Jurkat, Clone E6-1 (cell line): ENCODE data around the gene FGF1.

Experiments used
- DNase-seq: peaks from one replicate; pipeline ENCODE4 v3.0.0-alpha.2; 2011; ENCODE audit warnings: low read depth, low spot score
- H3K4me3 ChIP-seq: 2 replicates; pipeline ENCODE4 v1.5.1; 2011; ENCODE audit warnings: mild to moderate bottlenecking, low read length, control low read depth, moderate library complexity

FGF1 gene

DNA sequence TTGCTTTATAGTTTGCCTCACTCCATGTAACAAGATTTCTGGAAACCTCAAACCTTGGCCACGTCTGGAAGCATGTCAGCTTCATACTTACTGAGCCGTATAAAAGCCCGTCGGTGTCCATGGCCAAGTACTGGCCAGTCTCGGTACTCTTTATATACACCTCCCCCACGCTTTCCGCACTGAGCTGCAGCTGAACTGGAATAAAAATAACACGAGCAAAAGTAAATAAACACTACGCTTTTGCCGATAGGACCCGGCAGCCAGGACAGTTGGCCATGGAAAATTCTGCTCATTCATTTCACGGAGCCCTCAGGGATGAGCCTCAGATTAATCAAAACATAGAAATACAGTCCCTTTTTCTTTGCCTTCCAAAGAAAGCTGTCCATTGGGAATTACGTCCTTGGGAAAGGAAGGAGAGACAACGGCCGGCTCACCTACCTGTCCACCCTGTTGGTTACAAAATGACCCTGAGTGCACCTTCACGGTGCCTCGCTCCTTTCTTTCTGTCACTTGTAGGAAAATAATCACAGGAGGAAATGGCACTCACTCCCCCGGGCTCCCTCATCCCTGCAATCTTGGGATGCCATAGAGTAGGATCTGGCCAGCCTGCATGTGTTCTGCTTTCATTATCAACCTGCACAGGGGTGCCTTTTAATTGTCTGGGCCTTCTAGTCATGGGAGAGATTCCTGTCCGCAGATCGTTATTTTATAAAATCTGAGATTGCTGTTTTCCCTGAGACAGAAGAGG is 85.1 kb downstream of the FGF1 start:
- H3K4me3 ChIP-seq = no peak overlapping the region

DNA sequence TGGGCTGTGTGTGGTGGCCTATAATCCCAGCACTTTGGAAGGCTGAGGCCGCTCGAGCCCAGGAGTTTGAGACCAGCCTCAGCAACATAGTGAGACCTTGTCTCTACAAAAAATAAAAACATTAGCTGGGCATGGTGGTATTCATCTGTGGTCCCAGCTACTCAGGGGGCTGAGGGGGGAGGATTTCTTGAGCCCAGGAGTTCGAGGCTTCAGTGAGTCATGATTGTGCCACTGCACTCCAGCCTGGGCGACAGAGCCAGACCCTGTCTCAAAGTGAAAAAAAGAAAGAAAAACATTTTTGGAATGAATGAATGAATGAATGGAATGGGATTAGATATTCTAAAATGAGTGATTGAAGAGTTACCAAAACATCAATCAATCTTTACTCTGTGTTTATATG is 85.8 kb downstream of the FGF1 start:
- DNase-seq = no peak
- H3K4me3 ChIP-seq = no peak overlapping the region

More for the DNA sequence above, 85.1 kb downstream of the FGF1 start:
- no peak for DNase-seq

DNA sequence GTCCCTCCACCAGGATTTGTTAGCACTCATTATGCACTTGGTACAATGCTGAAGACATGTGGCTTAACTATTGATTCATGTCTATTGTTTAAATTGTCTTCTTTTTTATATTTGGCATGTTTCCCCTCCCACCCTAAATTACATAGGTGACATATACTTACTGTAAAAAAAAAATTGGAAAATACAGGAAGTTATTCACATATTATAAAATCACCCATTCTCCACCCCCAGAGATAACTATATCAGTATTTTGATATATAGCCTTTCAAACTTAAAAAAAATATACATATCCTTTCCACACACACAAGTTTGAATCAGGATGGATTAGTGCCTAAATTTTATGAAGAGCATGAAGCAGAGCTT is 87.6 kb downstream of the FGF1 start:
- H3K4me3 ChIP-seq = no peak overlapping the region
- no peak for DNase-seq

DNA sequence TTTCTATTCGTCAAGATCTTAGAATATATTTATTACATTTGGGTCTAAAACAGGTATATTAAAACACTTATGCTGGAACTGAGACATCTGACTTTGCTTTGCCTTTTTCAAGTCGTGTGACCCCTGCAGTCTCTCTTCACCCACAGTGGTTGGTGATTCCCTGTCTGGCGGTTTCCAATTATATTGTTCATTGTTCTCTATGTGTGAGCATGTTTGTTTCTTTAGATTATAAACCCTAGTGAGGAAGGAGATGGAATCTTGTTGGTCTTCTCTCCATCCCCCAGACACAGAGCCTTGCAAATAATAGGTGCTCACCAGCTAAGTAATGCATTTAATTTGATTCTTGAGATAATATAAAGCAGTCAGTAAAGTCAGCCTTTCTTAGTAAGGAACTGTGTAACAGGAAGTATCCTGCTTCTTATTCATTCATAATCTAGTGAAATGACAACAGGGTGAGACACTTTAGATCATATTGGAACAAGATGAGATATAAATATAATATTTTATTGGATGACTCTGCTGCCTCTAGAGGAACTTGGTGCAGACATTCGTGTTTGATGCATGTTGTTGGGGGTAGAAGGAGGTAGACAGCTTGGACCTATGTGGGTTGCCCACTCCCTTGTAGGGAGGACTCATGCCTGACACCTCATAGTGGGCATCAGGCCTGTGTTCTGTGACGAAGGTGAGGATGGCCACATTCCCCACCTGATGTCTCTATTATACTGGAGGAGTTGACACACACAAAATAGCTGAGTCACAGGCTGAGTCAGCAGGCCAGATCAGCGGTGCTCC is 88.1 kb downstream of the FGF1 start:
- H3K4me3 ChIP-seq = no peak overlapping the region
- DNase-seq = no peak

DNA sequence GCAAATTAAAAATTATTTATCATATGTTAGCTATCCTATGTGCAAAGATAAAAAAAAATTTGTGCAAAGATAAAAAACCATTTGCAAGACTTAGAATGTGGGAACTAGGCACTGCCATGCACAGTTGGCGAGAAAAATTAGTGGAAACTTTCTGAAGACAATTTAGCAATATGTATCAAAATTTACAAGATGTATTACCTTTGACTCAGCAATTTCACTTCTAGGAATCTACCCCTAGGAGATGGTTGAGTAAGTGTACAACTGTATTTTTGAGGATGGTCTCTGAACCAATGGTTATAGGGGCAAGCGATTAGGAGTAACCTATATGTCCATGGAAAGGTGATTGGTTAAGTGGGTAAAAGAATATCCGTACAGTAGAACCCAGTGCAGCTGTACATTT is 88.9 kb downstream of the FGF1 start:
- H3K4me3 ChIP-seq = no peak overlapping the region
- DNase-seq = no peak

DNA sequence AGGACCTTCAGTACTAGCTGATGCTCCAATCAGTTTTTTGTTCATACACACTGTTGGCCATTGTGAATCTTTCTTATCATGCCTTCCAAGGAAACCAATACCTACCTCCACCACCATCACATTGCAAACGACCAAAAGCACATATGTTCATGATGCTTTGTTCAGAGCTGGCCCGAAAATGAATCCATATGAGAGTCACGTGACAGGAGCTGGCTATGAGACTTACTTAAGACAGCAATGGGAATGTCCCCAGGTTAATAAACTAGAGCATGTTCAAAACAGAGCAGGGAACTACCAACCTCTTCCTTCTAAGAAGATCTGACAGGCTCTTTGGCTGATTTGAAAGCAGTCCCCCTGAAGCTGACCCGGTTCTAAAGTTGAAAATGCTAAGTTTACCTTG is 93.5 kb downstream of the FGF1 start:
- H3K4me3 ChIP-seq = no peak overlapping the region
- no peak for DNase-seq

DNA sequence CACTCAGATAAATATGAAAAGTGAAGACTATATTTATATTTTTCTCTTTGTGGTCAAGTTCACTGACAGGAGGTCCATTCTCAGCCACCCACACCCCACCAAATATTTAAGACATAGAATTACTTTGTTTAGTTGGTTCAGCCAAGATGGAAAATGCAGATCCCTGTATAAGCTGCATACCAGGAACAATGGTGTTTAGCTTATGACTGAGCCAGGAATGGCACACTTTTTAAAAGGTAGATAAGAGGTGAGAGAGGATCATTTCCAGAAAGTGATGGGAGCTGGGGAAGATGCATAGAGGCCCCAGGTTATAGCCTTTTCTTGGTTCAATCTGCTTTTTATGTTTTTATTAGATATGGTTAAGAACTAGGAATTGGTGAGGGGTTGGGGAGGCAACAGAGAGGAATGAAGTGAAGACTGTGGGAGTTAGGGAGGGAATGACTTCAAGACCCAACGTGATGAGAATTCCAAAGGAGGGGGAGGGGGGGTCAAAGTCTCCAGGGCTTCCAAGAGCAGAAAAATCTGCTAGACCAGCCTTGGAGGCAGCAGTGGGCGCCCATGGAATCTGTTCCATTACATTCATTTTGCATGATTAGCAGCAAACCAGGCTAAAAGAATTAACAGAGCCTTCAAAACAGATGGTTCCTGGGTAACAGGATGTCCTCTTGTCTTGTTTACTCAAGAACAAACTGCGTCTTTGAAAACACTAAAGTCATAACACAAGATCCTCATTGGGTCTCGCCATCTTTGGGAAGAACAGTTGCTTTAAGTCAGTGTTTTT is 95.2 kb downstream of the FGF1 start:
- H3K4me3 ChIP-seq = no peak overlapping the region
- no peak for DNase-seq

DNA sequence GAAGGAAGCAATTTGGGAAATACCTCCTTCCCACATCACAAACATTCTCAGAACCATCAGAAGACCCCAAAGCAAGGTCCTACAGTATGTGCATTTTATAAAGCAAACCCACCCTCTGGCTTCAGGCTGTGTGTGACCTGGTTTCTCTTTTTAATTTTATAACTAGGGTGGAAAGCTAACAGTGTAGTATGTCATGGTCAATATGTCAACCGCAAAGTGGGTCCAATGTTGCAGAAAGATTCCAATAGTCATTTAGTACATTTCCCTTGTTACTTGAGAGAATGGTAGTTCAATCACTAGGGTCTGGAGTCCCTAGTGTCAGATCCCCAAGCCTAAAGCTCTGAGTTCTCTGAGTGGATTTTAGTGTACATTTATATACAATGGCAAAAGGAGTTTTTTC is 96.2 kb downstream of the FGF1 start:
- no peak overlapping the region for H3K4me3 ChIP-seq
- no peak for DNase-seq

DNA sequence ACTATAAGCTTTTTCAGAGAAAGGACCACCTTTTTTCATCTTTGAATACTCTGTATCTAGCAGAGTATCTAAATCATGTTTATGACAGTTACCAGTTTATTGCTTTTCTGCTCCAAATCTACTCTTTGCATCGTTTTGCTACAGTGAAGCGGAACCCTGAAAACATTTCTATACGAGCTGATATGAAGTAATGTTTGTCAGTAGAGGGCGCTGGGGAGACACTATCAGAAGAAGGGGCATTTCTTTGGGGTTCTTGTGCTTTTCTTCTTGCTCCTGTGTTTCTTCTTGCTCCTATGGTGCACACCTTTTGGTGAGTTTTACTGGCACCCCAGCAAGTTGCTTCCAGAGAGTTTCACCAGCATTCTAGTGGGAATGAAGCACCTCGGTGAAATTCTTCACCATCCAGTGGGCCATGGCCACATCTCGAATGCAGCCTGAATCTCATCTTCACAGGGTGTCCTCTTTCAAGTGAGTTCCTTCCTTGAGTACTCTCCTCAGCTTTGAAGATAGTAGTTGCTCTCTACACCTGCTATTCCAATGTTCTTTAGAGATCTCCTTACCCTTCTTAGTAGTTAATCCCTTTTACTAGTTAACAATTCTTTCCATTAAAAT is 98.4 kb downstream of the FGF1 start:
- DNase-seq = peak; percentile 27
- H3K4me3 ChIP-seq = no peak overlapping the region

DNA sequence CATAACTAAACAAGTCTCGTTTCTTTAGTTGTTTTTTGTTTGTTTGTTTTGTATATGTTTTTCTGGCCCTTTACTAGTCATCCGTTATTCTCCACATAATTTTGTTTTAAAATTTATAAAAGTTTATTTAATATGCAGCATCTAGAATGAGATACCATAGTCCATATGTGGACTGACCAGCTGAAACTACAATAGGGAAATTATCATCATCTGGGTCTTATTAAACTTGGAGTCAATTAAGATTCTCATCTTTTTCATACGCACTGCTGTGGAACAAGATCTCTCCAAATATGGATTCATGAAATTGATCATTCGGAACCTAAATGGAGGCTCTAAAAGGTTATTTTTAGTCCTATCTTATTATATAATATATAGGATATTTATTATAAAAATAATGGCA is 99.3 kb downstream of the FGF1 start:
- DNase-seq = no peak
- H3K4me3 ChIP-seq = no peak overlapping the region

DNA sequence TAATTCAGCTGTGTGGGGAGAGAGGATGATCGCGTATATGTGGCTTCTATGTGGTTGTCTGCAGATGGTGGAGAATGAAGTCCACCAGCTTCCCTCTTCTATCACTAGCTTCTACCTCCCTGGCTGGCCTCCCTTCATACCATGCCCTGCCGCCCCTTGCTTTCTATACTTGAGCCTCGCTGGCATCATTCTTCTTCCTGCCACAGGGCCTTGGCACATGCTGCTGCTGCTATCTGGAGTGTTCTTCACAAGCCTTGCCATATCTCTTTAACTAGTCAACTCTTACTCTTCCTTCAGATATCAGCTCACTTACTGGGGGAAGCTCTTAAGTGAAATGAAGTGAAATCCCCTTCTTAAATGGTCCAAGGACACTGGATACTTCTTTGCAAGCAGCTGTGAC is 100.4 kb downstream of the FGF1 start:
- DNase-seq = no peak

DNA sequence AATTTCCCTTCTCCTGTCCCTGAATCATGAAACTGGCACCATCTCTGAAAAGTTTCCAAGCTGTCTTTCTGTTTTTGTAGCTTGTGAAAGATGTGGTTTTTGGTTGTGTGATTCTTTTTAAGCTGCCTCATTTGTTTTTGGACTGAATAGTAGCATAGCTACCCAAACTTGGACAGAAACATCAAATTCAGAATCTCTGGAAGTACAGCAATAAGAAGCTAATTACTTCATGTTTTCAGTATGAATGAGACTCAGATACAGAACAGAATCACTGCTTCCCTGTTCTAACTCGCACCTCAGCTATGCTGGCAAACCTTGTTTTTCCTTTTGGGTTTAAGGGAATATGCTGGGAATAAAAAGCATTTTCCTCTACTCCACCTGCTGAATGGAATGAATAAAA is 101.0 kb downstream of the FGF1 start:
- no peak overlapping the region for H3K4me3 ChIP-seq
- DNase-seq = no peak

More for the DNA sequence above, 100.4 kb downstream of the FGF1 start:
- no peak overlapping the region for H3K4me3 ChIP-seq

DNA sequence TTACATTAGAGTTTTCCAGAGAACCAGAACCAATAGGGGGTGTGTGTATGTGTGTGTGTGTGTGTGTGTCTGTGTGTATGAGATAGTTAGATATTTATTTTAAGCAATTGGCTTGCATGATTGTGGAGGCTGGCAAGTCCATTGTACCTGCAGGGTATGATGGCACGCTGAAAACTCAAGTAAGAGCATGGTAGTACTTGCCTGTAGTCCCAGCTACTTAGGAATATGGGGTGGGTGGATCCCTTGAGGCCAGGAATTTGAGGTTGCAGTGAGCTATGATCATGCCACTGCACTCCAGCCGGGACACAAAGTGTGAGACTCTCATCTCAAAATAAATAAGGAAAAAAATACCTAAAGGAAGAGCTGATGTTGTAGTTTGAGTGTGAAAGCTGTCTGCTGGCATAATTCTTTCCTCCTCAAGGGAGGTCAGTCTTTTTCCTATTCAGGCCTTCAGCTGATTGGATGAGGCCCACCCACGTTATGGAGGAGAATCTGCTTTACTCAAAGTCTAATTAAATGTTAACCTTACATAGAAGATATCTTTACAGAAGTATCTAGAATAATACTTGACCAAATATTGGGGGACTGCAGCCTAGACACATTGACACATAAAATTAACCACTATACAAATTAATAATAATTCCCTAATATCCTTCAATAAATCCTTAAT is 107.6 kb downstream of the FGF1 start:
- no peak overlapping the region for H3K4me3 ChIP-seq
- no peak for DNase-seq

DNA sequence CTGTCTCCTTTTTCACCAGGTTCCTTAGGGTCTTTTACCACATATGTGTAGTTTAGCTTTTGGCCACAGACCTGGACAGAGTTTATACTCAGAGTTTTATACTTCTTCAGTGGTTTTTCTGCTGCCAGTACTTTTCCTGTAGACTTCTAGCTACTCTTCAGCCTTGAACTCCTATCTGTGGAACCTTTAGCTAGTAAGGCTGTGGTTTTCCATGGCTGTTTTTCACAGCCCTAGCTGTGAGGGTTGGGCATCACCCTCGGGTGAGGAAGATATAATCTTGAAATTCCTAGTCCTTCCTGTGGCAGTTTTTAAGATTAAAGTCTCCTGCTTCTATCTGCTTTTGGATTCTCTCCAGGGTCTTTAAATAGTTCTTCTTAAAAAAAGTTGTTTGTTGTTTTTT is 109.1 kb downstream of the FGF1 start:
- no peak overlapping the region for H3K4me3 ChIP-seq

DNA sequence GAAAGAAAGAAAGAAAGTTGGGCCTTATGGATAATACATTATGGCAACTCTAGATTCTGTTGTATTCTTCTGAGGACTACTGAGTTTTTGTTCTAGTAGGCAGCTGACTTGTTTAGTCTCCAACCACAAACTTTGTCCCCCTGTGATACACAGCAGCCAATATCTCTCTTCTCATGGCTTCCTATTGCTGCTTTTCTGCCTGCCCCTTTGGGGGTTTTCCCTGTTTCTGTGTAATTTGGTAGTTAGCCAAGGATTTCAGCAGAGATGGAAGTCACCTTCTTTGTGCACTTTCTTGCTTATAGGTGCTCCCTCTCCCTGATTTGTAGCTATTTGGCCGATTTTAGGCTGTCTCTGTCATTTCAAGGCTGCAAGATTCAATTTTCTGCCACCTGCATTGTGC is 109.6 kb downstream of the FGF1 start:
- no peak for DNase-seq
- no peak overlapping the region for H3K4me3 ChIP-seq

More for the DNA sequence above, 109.1 kb downstream of the FGF1 start:
- no peak for DNase-seq

DNA sequence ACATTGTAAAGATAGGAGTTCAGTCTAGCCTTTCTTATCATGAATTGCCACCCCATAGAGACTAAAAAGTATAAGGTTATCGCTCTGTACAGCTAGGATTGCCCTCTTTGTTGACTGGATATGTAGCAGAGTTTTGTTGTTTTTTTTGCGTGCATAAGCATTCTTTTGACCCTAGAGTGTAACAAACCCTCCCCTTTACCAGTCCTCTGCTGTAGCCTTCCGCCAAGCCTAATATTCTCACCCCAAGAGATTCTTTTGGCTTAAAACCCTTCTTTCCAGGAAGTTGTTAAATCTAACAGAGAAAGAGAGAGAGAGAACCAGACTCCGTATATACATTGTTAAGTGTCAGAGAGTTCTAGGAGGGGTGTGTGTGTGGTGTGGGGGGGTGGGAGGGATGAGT is 113.9 kb downstream of the FGF1 start:
- DNase-seq = no peak
- no peak overlapping the region for H3K4me3 ChIP-seq

DNA sequence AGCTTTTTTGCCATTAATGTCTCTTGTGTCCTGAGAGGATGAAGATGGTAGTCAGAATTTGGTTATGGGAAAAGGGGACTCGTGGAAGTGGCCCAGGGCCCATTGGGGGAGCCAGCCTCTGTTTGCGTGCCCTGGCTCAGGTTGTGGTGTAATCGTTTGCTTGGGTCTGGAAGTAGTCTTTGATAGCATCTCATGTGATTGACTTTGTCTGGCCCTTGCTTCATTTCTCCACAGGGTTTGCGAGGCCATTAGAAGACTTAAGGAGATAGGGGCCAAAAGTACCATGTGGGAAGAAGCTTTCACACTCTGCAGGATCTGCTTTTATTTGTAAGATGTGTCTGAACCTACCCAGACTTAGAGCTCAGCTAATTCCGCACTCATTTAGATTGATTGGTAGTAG is 114.5 kb downstream of the FGF1 start:
- H3K4me3 ChIP-seq = no peak overlapping the region
- no peak for DNase-seq

DNA sequence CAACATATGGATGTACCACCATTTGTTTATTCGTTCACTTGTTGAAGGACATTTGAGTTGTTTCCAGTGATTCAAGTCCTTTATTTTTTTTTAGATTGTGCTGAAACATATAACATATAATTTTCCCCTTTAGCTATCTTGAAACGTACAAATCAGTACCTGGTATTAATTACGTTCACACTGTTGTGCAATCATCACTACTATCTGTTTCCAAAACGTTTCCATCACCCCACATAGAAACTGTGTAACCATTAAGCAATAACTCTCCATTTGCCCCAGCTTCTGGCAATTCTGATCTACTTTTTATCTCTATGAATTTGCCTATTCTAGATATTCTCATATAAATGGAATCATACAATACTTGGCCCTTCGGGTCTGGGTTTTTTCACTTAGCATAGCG is 116.0 kb downstream of the FGF1 start:
- no peak overlapping the region for H3K4me3 ChIP-seq
- no peak for DNase-seq

DNA sequence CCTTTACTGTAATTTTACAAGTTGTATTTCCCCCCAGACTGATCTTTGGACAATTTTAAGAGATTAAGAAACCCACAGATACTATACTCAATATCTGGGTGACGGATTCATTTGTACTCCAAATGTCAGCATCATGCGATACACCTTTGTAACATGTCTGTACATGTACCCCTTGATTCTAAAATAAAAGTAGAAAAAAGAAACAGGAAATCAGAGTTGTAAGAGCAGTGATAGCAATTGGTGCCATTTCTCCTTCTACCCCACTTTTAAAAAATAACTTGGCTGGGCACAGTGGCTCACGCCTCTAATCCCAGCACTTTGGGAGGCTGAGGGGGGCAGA is 116.9 kb downstream of the FGF1 start:
- no peak for DNase-seq
- no peak overlapping the region for H3K4me3 ChIP-seq
